ENCODE results near the gene CDC34. TPM values are rescaled to one million over a fixed set of nuclear protein-coding genes. Genes with fewer than 3 reads are reported as not detected.

CDC34 gene
- total and polyA plus RNA-seq, 2 of the 8 experiments (the other 6 are each of a cell fraction or from before 2014, with no cell fraction given) = 95.9 to 129 TPM

GRCh38 chr19:539429-540030 lies 8.0 kb downstream of the CDC34 start:
- H3K9me3 ChIP-seq (ENCODE audit: insufficient read depth in 2 of 2, low read depth in 1 of 2, low read length in 1 of 2) = no peaks in the 10 kb centered on the region
- no peaks in the 10 kb centered on the region for H3K23me2 ChIP-seq (ENCODE audit: low read depth, low read length)
- no peak overlapping the region for H3K23ac ChIP-seq (ENCODE audit: insufficient read length)
- no peak overlapping the region for H2BK12ac ChIP-seq (ENCODE audit: low read depth, low read length)
- H3K4me2 ChIP-seq (ENCODE audit: insufficient read depth in 1 of 2, low read depth in 2 of 2, low read length in 2 of 2) = no peak overlapping the region
- no peak overlapping the region for H3K56ac ChIP-seq (replicated peaks; ENCODE audit: insufficient read length, low read depth, low read length)
- no peak overlapping the region for H2AK5ac ChIP-seq (ENCODE audit: low read depth, low read length)
- CTCF ChIA-PET (ENCODE audit: partially characterized antibody) = no interaction called here
- no peak overlapping the region for H2BK120ac ChIP-seq (replicated peaks; ENCODE audit: low read depth, low read length)
- H3K4me3 ChIP-seq (ENCODE audit: extremely low read depth in 1 of 4, insufficient read depth in 2 of 4, low read depth in 3 of 4, low read length in 4 of 4) = no peak overlapping the region
- no peak overlapping the region for H3K18ac ChIP-seq (ENCODE audit: extremely low read depth, low read length)
- H2BK5ac ChIP-seq (ENCODE audit: low read depth, low read length) = no peak overlapping the region
- H2BK15ac ChIP-seq (ENCODE audit: low read length) = no peak overlapping the region
- TF ChIP-seq NANOG (IDR thresholded peaks at IDR 0.05; ENCODE audit: insufficient read depth, low read depth, low read length, poor library complexity, severe bottlenecking) (no peak), HDAC2 (IDR thresholded peaks at IDR 0.05; ENCODE audit: borderline replicate concordance in 1 of 2, low read depth in 2 of 2, low read length in 2 of 2) (no peak), SAP30 (IDR thresholded peaks at IDR 0.05; ENCODE audit: insufficient read depth, insufficient replicate concordance, low read length) (no peak), POU5F1 (IDR thresholded peaks at IDR 0.05; ENCODE audit: low read depth, low read length) (no peak)
- H3K27me3 ChIP-seq (replicated peaks in 1 of 4; ENCODE audit: control insufficient read depth in 3 of 4, extremely low read depth in 1 of 4, insufficient read depth in 3 of 4, low read length in 3 of 4) = no peaks in the 10 kb centered on the region
- POLR2A ChIA-PET (ENCODE audit: partially characterized antibody) = interaction anchor here (0.6 to 2.0 kb wide), 3 partner anchors 8 to 274 kb away, joined by 3 to 6 read pairs (median 3); no protein-coding TSS in a partner anchor
- peaks cover 0 to 12% of the 10 kb centered on the region in 2 experiments; a peak in 2 of 4 replicates for H3K79me2 ChIP-seq (ENCODE audit: control insufficient read depth in 1 of 2, insufficient read depth in 2 of 2, low read length in 2 of 2)
- peaks cover 21% of the 10 kb centered on the region for H3K79me1 ChIP-seq (ENCODE audit: low read depth, low read length)
- no peak overlapping the region for H4K91ac ChIP-seq (replicated peaks; ENCODE audit: insufficient read length, low read length)
- H3K4ac ChIP-seq (replicated peaks; ENCODE audit: insufficient read length, low read depth, low read length) = no peak overlapping the region
- no peak overlapping the region for H3K27ac ChIP-seq (ENCODE audit: low read depth, low read length)
- H3K9ac ChIP-seq (replicated peaks in 1 of 4; ENCODE audit: extremely low read depth in 1 of 4, low read depth in 3 of 4, low read length in 3 of 4) = no peak overlapping the region
- H4K20me1 ChIP-seq (replicated peaks in 1 of 2; ENCODE audit: control insufficient read depth in 1 of 2, insufficient read depth in 2 of 2, low read length in 2 of 2) = peaks cover 10 to 32% of the 10 kb centered on the region in 2 experiments
- no peak overlapping the region; the same call in 1 of the 2 replicates for H4K8ac ChIP-seq (ENCODE audit: extremely low read depth, insufficient read depth, low read length)
- FAIRE-seq (no peak), DNase-seq (ENCODE audit: low read depth in 1 of 2, low spot score in 2 of 2) (no peak)
- peaks cover 8 to 49% (median 25%) of the 10 kb centered on the region in 4 experiments; a peak in 6 of 8 replicates for H3K36me3 ChIP-seq (ENCODE audit: control insufficient read depth in 2 of 4, insufficient read depth in 4 of 4, low read length in 3 of 4)
- H4K5ac ChIP-seq (ENCODE audit: insufficient read length, low read depth, low read length) = no peak overlapping the region
- H2AFZ ChIP-seq (ENCODE audit: low read length) = no peak overlapping the region
- H3K4me1 ChIP-seq (replicated peaks in 1 of 4; ENCODE audit: control insufficient read depth in 3 of 4, insufficient read depth in 4 of 4, low read length in 3 of 4) = no peaks in the 10 kb centered on the region; a peak in 1 of 7 replicates
- WGBS, 2 experiments (ENCODE audit: extremely low coverage in 1 of 2, insufficient coverage in 1 of 2, insufficient read length in 1 of 2, insufficient replicate concordance in 2 of 2, low coverage in 1 of 2, low lambda C conversion rate in 2 of 2, missing lambda C conversion rate in 1 of 2) = 89% methylated on average over 14 of the region's 30 CpGs; no CpG with 5 or more reads in 1 of the 2 experiments
- H2BK20ac ChIP-seq (ENCODE audit: low read length) = no peak overlapping the region
- no peak overlapping the region for H3K14ac ChIP-seq (ENCODE audit: insufficient read length)

Measured in H1 (cell line).